Measurements from ENCODE around the gene HK1.

HK1 gene

DNA sequence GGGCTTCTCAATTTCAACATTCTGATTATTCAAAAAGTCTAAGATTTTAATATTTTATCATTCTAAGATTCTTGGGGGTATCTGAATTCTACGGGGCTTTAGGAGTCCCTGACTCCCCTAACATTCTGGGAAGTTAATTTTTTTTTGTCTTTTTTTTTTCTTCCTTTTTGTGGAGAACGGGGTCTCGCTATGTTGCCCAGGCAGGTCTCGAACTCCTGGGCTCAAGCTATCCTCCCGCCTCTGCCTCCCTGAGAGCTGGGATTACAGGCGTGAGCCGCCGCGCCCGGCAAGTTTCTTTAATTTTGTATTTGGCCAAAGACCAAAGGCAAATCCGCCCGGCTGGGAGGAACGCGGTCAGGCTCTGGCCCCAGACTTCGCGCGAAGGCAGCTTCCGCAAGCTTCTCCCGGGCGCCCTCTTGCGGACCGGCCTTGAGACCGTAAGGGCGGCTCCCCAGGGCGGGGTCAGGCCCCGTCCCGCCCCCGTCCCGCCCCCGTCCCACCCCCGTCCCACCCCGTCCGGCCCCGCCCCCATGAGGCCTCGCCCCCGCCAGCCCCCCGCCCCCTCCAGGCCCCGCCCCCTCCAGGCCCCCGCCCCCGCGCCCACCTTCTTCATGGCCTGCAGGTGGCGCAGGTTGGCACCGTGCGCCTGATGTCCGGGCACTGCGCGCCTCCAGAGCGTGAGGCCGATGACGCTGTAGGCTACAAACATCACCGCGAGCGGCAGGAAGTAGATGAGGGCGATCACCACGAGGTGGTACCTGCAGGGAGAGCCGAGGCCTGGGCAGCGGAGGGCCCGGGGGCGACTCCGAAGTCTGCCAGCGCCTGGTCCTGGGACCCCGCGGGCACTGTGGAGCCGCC is 130.3 kb downstream of the HK1 start:
- peak; percentile 49 to 81 for DNase-seq

DNA sequence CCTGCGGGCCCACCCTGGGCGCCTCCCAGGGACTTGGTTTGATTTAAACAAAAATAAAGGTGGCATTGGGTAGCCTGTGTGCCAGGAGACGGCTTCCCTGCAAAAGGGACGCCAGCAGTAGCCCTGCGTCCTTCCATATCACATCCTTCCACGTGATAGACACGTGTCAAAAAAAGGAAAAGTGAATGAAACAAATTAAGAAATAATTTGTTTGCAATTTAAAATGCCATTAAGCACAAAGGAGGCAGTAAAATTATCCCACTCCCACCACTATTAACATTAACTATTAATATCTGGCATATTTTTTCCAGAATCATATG is 130.8 kb downstream of the HK1 start:
- no peak for DNase-seq

DNA sequence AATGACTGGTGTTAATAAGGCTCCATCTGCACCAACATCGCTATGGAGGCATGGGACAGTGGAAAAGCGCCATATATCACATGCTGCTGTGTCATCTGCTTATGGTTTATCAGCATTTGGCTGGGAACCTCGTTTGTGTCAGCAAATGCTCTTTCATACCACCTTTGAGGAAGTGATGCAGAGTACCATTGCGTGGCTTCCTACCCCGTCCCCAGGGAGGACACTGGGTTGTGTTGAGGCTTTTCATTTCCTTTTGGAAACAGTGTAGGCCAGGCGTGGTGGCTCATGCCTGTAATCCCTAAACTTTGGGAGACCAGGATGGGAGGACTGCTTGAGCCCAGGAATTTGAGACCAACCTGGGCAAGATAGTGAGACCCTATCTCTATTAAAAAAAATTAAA is 131.7 kb downstream of the HK1 start:
- DNase-seq, result no peak

DNA sequence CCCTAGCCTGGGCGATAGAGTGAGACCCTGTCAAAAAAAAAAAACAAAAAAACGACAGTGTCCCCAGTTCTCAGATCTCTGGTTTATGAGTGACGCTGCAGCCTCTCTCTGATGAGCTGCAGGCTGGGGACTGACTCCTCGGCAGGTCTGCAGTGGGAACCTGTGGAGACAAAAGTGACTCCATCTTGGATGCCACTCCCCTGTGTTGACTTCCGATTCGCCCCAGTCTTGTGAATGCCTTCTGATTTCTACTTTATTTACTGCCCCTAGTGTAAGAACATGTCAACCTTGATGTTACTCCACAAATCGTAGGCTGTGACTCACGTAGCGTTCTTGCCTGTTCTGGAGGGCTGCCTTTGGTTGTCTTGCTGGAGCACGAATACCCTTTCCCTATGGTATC is 132.2 kb downstream of the HK1 start:
- no peak for DNase-seq

DNA sequence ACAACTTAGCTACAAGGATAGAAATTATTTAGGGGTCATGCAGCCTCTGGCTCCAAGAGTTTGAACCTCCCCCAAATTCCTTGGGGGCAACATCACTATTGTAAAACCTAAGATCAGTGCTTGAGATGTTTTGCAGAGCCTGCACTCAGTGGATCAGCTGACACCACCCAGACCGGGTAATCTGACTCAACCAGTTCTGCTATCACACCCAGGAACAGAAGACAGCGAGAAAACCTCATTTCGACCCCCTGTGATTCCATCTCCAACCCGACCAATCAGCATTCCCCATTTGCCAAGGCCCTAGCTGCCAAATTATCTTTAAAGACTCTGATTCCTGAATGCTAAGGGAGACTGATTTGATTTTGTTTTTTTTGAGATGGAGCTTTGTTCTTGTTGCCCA is 133.2 kb downstream of the HK1 start:
- DNase-seq, result no peak

DNA sequence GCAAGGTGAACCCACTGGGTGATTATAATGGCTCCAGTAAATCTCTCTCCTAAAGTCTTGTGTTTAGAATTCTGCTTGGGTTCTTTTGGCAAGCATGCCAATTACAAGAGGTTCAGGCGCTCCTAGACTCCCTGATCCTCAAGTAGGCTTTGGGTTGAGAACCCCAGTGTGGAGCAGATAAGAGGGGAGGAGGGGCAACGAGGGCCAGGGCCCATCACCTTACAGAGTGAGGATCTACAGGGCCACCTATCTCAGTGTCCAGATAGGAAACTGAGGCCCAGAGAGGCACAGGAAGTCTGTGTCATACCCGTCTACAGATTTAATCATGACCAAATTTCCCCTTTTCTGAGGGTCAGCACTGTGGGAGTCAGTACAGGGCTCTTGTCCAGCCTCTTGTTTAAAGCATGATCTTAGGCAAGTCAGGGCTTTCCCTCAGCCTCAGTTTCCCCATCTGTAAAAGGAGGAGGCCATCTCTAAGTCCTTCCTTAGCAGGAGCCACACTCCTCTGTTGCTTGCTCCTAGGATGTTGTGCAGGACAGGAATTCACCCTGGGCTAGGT is 134.0 kb downstream of the HK1 start:
- no peak for DNase-seq

DNA sequence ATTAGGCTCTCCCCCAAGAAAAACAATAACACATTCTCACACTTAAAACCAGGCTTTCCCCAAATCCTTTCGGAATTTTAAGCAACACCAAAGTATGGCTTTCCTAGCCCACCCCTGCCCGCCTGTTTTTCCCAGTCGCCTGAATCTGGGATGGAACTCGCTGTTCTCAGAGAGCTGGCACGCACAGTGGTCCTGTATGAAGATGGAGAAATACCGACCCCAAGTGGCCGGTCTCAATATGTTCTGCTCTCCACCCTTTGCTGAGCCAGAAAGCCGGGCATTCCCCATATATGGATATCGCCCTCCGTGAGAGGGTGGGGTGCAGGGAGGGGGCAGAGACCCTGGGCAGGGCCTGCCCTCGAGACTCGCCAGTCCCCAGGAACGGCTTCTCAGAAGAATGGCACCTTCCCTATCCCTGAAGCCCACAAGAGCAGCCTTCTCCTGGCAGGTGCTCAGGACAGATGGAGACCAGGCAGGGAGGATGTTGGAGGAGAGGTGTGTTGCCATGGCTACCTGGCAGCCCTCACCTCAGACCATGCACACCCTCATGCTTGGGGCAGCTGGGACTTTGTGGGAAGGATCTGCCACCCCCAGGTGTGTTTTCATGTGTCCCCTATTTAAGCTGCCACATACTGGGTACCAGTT is 135.0 kb downstream of the HK1 start:
- DNase-seq, result peak; percentile 8 to 22

DNA sequence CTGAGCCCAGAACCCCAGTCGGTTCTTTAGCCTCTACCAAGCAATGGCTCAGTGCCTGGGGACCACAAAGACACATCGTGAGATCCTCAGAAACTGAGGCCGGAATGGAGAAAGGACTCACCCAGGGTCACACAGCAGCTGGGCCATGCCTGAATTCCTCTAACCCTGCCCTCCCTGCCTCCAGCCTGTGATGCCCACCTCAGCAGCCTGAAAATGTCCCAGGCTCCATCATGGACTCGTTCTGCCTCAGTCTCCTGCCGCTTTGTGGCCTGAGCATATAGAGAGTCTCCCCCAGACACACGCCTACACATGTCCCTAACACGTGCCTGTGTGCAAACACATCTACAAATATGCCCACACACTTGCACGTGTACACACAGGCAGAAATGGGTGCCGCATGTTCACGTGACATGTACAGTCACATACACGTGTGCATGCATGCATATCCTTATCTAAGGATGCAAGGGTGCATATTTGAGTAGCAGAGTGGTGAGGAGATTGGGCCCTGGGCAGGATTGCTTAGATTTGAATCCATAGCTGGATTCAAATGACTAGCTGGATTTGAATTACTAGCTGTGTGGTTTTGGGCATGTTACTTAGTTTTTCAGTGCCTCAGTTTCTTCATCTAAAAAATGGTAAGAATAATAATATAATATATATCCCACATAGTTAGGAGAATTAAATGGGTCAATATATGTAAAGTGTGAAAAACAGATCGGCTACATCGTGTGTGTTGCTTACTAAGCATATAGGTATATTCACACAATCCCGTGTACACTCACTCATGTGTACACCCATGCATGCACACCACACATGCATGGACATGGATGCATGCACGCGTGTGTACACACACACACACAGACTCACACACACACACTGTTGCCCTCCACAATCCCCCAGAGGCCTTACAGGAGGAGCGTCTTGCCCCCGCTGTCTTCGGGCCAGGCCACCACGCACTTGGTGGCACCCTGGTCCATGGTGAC is 136.0 kb downstream of the HK1 start:
- DNase-seq, result no peak

DNA sequence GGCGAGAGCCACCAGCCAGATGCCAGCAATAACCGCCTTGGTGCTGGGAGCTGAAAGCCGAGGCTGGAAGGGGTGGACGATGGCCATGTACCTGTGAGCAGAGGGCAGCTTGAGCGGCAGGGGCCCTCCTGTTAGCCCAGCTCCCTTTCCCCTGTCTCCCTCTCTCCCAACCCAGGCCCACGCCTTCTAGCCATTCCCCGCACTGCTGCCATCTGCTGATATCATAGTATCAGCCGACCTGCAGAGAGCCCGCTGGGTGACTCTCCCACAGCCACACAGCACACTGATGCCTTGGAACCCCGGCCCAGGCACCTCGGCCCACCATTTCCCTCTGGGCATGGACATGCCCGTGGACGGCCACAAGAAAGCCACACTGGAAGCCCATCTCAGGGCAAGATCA is 136.8 kb downstream of the HK1 start:
- no peak for DNase-seq

DNA sequence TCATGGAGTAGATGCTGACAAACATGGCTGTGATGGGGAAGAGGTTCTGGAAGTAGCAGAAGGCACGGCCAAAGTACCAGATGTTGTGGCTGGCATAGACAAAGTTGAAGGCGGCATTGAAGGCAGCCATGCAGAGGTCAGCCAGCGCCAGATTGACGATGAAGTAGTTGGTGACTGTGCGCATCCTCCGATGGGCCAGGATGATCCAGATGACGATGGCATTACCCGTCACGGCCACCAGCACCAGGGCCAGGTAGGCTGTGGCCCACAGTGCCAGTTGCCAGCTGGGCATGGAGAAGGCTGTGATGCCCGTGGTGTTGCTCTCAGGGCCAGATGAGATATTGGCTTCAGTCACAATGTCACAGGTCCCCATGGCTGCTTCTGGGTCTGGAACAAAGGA is 137.7 kb downstream of the HK1 start:
- DNase-seq, result no peak

DNA sequence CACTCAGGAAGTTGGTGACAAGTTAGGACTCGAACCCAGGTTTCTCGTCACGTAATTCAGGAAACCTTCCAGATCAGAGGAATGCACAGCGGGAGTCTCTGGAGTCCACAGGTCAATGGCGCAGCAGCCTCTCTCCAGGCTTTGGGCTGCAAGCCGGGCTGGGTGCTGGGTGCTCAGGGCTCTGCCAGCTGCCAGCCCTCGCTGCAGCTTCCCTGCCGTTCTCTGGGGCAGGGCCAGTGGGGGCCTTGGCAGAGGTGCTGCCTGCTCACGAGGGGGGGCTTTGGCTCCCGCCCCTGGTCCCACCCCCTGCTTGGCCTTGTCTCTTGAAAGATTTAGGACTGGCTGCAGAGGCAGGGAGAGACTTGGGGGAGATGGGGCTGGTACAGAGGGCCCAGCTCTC is 138.4 kb downstream of the HK1 start, which contains the start of gene TACR2:
TACR2 (minus strand) TSS at position 224 of the 400 bp plus-strand sequence. CDS start 595 bp downstream, outside the sequence.
- DNase-seq, result no peak

DNA sequence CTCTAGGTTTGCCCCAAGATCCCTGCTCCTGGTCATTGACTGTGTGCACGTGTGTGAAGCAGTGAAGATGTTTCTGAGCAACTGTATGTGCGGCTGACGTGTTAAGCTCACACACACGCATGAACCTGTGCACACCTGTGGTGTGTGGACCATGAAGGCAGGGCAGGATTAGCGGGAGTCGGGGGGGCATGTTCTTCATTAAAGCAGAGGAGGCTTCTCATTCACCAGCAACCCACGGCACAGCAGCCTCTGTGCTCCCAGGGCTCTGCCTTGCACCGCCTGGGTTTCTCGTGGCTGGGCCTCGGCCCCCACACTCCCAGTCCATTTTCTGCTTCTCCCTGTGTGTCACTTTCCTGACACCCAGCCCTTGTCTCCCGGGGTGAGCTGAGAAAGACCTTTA is 139.2 kb downstream of the HK1 start:
- no peak for DNase-seq

DNA sequence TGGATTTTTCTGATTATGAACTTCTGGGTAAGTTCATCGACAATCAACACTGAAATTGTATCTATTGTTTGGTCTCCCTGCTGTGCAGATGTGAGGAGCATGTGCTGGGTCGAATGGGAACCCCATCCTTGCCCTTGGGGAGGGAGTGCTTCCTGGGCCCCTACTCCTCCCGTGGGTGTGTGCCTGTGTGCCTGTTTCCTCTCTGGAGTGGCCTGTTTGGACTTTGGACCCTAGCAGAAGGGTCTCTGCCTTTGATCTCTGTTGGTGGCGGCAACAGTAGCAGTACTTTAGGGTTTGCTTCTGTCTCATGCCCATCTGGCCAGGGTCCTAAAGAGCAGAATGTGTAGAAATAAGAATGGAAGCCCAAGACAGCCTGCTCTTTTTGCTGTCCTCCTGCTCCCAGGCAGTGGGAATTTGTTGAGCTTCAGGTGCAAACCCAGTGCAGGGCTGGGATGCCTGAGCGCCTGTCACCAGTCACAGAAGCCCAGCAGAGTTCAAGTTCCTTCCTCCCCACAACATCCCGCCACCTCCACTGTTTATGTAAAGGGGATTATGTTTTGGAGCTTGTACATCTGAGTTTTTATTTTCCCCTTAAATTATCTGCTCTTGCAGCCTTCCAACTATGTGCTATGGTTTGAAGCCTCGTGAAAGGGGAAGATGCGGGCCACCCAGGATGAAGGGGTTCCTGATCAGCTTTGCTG is 139.9 kb downstream of the HK1 start:
- no peak for DNase-seq

DNA sequence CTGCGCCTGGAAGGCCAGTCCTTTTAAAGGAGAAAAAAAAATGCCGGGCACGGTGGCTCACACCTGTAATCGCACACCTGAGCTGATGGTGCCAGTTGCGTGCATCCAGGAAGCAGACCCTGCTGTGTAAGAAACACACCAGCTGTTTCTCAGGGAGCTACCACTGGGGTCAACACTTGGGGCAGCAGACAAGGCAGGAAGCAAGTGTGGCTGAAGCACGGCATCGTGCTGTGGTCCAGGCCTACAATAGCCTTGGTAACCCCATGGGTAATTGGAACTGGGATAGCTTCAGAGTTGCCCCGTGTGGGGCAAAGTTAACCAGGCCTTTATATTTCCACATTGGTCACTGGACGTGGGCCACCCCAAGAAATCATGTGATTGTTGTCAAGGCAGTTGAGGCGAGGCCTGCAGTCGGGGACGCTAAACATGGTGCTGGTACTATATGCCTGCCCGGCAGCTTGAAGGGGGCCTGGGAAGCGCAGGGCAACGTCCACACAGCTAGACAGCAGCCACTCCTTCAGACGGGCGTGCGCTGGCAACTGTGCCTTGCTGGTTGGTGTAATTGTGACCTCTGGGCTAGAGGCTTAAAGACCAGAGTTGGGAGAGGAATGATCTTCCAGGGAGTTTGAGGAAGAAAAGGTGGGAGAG is 140.9 kb downstream of the HK1 start:
- no peak for DNase-seq

DNA sequence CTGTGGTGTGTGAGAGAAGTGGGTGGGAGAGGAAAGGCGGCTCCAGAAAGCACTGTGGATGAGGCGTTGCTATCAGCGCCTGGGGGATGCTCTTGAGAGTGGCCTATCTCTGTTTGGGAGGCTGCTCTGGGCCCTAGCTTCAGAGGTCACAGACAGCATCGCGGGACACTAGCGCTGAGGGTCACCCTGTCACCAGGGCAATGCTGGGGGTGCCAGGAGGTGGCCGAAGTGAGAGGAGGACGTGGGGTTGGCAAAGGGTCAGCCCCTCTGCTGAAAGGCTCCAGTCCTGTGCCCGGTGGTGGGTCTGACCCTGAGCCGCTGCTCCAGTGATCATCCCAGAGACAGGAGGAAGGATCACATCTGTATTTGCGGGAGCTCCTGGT is 141.4 kb downstream of the HK1 start:
- no peak for DNase-seq

DNA sequence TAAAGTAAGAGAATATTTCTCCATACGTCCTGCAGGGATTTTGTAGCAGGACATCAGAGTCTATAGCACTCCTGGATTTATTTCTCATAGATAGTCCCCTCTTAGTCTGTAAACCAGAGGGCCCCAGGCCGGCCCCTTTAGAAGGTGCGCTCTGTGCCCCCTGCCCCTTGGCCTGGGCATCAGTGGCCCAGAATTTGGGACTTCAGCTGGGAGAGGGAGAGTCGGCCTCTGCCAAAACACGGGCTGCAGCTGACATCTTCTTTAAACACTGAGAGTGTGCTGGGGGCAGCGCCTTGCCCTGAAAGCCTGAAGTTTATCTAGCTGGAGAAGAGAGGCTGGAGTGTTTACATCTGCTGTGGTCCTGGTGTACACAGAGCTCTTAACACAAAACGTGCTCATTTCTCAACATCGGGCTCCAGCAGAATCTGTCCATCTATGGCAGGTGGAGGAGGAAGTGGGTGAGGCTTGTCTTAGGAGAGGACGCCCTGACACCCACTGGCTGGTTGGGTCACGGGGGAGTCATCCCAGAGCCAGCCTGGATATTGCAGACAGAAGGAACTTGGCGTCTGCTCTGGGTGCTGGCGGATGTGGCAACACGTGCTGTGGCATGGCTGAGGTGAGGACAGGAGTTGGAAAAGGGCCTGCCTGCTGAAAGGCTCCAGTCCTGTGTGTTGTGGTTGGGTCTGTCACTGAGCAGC is 143.5 kb downstream of the HK1 start:
- DNase-seq, result peak; percentile 43 to 61

DNA sequence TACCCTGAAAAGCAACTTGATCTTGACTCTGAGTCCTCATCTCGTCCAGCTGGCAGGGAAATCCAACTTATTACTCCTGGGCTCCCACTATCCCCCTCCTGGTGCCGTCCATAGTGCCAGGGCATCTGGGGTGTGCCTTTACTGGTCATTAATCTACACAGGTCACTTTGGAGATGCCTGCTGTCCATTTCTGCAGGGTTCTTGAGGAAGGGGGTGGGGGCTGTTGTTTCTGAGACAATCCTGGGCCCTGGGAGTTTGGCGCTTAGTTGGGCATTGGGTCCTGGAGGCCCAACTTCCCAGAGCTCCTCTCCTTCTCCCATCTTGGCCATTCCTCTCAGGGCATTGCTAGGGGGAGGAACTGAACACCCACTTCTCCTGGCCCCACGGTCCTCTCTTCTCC is 144.4 kb downstream of the HK1 start:
- DNase-seq, result no peak

DNA sequence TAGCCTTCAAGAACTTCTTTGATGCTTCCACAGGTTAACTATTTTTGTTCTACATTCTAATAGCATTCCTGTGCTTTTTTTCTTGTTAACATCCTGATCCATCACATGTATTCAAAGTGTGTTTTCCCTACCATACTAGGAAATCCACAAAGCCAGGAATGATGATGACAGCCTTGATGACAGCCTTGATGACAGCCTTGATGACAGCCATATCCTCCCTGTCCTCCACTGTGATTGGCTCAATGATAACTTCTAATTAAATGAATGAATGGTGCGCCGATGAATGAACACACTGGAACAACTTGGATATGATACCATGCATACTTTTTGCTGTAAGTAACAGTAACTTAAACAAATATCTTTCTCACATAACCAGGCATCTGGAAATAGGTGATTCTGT is 146.7 kb downstream of the HK1 start:
- DNase-seq, result no peak

DNA sequence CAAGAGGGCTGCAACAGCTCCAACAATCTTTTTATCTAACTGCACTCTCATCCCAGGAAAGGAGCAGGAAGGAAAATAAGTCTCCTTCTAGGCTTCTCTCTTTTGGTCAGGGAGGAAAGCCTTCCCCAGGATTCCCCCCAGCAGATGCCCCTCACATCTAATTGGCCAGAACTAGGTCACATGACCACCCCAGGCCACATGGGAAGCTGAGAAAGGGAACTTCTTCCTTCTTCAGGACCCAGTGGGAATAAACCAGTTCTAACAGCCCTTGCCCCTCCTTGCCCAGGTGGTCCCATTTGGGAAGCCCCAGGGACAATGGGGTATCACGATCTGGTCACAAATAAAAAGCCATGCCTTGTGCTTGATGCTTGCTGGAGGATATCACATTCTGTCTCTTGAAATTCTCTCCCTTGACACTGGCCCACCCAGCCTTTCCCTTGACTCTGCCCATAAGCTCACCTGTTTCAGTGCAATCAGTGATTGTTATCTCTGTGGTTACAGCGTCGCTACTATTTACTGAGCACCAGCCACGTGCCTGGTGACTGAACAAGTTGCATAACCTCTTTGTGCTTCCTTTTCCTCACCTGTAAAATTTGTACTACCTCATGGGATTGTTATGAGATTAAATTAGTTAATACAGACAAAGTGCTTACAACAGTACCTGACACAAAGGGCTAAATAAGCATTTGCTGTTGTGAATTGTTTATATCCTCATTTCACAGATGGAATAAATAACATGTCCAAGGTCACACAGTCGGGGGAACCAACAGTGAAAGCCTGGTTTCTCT is 147.4 kb downstream of the HK1 start:
- peak in 1 of 2 experiments; percentile 1 for DNase-seq

DNA sequence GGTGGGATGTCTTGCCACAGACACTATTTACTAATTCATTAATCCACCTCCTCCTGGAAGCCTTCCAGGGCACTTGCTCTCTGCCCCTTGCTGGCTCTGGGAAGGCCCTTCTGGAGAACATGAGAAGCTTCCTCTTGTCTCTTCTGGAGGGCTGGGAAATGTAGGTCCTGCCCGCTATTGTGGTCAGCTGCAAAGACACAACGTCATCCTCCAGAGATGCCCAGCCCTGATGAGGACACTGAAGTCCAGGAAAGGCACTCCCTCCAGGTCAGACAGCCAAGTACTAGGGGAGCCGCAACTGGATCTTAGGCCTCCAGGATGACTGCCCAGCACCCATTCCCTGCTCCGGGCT is 148.1 kb downstream of the HK1 start:
- DNase-seq, result no peak

DNA sequence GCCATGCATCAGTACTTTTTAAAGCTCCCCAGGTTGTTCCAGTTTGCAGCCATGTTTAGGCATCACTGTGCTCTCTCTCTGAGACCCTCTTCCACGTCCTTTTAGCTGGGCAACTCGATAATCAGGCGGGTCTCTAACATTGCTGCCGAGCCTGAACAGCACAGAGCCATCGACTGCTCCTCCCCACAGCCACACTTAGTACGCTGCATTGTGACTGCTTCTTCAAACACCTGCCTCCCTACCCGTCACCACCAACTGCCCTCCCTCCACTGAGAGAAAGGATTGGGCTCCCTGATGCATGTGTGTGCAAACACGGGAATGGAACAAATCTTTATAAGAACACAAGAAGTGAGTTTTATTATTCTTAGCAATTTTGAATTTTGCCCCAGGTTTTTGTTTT is 149.9 kb downstream of the HK1 start:
- DNase-seq, result peak; percentile 32 to 62
